ENCODE results near the gene WDR62.
A peak's percentile ranks its signal among the peaks of the same experiment; 100 is the strongest.

Gene WDR62

DNA sequence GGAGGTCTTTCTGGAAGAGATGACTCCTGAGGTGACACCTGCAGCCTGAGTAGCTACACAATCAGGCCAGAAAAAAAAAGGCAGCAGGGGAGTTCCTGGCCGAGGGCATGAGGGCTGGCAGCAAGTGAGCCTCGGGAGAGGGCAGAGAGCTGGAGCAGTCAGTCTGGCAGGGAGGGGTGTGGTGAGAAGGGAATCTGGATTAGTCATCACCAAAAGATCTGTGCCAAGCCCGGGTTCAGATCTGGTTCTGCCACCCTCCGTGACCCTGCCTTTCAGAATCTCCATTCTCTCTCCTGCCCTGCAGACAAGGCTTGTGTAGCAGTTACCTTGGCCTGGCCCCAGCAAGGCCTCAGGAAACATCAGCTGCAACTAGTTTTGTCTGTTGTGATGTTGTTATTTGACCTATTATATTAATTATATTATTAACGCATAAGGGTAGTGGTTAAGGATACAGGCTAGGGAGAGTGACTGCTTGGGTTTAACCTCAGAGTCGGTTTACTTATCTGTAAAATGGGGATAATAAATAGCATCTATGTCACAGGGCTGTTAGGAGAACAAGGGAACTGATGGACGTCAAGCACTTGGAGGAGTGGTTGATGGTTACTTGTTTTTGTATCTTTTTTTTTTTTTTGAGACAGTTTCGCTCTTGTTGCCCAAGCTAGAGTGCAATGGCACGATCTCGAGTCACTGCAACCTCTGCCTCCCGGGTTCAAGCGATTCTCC, 82.4 kb downstream of the WDR62 start:
- TF ChIP-seq, protein P1, sequence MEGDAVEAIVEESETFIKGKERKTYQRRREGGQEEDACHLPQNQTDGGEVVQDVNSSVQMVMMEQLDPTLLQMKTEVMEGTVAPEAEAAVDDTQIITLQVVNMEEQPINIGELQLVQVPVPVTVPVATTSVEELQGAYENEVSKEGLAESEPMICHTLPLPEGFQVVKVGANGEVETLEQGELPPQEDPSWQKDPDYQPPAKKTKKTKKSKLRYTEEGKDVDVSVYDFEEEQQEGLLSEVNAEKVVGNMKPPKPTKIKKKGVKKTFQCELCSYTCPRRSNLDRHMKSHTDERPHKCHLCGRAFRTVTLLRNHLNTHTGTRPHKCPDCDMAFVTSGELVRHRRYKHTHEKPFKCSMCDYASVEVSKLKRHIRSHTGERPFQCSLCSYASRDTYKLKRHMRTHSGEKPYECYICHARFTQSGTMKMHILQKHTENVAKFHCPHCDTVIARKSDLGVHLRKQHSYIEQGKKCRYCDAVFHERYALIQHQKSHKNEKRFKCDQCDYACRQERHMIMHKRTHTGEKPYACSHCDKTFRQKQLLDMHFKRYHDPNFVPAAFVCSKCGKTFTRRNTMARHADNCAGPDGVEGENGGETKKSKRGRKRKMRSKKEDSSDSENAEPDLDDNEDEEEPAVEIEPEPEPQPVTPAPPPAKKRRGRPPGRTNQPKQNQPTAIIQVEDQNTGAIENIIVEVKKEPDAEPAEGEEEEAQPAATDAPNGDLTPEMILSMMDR (conservative IDR thresholded peaks at IDR 0.05; ENCODE audit: low read depth) = no peak
- ChIA-PET POLR2A (ENCODE audit: low non-redundant PET) (interaction anchor here (0.6 to 0.8 kb wide), 2 partner anchors 9 to 23 kb away, joined by 4 read pairs; no protein-coding TSS in a partner anchor), CTCF (no interaction called here)
- H3K27ac ChIP-seq = peak overlapping the region; percentile 98
- peak; percentile 91 for DNase-seq (ENCODE audit: low spot score)

DNA sequence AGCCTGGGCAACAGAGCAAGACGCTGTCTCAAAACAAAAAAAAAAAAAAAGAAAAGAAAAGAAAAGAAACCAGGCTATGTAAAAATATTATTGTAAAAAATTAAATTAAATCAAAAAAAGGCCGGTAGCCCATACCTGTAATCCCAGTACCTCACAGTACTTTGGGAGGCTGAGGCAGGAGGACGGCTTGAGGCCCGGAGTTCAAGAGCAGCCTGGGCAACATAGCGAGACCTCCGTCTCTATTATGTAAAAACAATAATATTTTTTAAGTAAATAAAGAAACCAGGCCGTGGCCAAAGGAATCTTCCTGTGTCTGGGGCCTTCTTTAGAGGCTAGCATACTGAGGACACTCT, 84.4 kb downstream of the WDR62 start:
- ChIA-PET CTCF (no interaction called here), POLR2A (ENCODE audit: low non-redundant PET) (interaction anchor here (1.0 to 1.1 kb wide), 2 partner anchors 10 to 11 kb away, joined by 3 to 4 read pairs; no protein-coding TSS in a partner anchor)
- TF ChIP-seq, protein P1 (conservative IDR thresholded peaks at IDR 0.05; ENCODE audit: low read depth) = no peak
- DNase-seq (ENCODE audit: low spot score) = no peak
- H3K27ac ChIP-seq = peak overlapping the region; percentile 98

DNA sequence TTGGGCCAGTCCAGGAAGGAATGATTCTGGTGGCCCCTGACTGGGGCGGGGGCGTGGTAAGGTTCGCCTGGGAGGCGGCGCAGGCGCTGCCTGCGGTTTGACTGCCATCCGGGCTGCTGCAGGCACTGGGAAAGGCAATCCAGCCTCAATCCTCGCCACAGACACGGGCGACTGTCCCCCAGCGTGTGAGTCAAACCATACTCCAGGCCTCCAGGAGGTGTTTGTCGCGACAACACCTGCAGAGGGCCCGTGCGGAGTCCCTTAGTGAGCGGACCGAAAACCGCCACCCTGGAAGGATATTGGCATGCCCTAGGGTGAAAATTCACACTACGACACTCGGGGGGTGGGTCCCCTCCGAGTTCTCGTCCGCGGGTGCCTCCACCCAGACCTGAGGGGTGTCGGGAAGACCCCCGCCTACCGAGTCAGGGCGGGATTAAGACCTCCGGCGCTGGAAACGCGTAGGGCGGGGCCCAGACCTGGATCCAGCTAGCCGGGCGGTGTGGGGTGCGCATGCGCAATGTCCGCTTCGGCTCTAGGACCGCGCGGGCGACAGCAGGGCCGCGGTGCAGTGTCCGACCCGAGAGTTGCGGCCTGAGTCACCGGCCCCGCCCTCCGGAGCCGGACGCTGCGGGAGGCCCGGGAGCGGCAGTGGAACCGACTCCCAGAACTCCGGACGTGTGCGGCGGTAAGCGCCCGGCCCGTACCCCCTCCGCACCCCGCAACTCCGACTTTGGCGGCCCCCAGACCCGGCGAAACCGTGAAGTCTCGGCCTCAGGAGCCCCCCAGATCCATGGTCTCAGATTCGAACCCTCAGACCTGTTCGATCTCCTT, 85.0 kb downstream of the WDR62 start, which contains the start of gene CAPNS1:
Gene CAPNS1, plus strand, starts transcription at position 594 of the 831 bp plus-strand sequence. CDS start 946 bp downstream, outside the sequence.
- peak; percentile 94 for DNase-seq (ENCODE audit: low spot score)
- ChIA-PET POLR2A (ENCODE audit: low non-redundant PET) (interaction anchor here (1.0 to 1.1 kb wide), 2 partner anchors 10 to 12 kb away, joined by 3 to 4 read pairs; no protein-coding TSS in a partner anchor), CTCF (no interaction called here)
- H3K27ac ChIP-seq = peak within 1 kb of the TSS; percentile 98
- TF ChIP-seq, protein P1 (conservative IDR thresholded peaks at IDR 0.05; ENCODE audit: low read depth) = no peak

DNA sequence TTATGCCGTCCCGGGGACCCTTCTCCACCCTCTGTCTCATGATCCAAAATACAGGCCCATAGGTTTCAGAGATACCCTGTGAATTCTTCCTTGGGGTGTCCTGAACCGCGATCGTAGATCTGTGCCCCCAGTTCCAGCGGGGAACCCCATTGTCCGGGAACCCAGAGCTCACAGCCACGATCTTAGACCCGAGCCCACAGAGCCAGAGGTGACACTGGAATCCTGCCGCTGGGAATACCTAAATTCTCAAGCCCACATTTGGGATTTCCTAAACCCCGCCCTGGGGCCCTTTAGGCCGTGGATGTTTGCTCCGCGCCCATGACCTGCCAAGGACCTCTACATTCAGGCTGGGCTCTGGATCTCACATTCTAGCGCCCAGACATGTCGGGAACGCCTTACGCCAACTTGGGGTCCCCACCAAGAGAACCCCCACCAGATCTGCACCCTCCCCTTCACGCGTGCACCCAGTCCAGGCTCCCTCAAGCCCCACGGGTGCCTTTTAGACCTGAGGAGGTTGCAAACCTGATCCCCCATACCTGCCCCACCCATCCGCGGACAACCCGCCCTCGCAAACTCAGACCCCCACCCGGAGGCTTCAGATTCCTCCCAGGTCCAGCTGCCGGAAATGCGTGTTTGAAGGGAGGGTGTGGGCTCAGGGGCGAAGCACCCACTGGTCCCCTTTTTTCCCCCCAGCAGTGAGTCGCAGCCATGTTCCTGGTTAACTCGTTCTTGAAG, 85.8 kb downstream of the WDR62 start:
- TF ChIP-seq, protein P1 (conservative IDR thresholded peaks at IDR 0.05; ENCODE audit: low read depth) = no peak
- DNase-seq (ENCODE audit: low spot score) = peak; percentile 63
- ChIA-PET CTCF (no interaction called here), POLR2A (ENCODE audit: low non-redundant PET) (interaction anchor here (0.6 to 1.1 kb wide), 3 partner anchors 8 to 13 kb away, joined by 3 to 4 read pairs (median 4); no protein-coding TSS in a partner anchor)
- H3K27ac ChIP-seq = peak overlapping the region; percentile 98

DNA sequence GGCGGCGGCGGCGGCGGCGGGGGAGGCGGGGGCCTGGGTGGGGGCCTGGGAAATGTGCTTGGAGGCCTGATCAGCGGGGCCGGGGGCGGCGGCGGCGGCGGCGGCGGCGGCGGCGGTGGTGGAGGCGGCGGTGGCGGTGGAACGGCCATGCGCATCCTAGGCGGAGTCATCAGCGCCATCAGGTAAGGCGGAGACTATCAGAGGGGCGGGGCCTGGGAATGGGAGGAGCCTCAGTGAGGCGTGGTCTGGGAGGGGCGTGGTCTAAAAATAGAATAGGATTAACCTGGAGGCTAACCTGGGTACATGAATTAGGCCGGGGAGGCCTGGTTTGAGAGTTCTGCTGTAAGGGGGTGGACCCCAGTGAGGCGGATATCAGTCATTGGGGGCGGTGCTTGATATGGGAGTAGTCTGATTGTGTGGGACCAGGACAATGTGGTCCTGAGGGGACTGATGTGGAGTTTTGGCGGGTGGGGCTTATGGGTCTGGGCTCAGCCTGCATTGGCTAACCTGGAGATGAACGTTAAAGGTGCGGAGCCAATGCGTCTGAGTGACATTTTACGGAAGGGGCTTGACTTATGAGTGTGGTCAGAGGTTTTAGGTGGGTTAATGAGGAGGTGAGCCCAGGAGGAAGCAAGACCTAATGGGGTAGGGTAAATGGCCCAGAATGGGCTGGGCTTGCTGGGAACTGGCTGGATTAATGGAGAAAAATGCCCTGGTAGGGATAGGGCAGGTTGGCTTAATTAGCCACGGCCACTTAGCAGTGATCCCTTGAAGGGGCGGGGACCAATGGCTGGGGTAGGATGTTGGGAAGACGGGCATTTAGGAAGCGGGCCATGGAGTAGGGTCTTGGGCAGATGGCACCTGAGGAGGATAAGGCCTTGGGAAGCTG, 86.6 kb downstream of the WDR62 start:
- peak; percentile 91 for DNase-seq (ENCODE audit: low spot score)
- H3K27ac ChIP-seq = peak overlapping the region; percentile 98
- TF ChIP-seq, protein P1 (conservative IDR thresholded peaks at IDR 0.05; ENCODE audit: low read depth) = no peak
- CTCF ChIA-PET = no interaction called here
- POLR2A ChIA-PET (ENCODE audit: low non-redundant PET) = no interaction called here
